Activated naive CD4-positive, alpha-beta T cell treated with anti-CD3 and anti-CD28 coated beads, Interleukin-2, amount 10 ng/mL, durations not matched to agents 7 days and 5 days (primary cell): Measurements from ENCODE around the gene ZP1.
A peak's percentile ranks its signal among the peaks of the same experiment; 100 is the strongest.
"Not testable (repeated sequence)": the region's sequence is repeated elsewhere in the genome, so short reads cannot be mapped to it uniquely, and the experiment has no call there.

Source experiments
- CTCF ChIA-PET: fragments of 350-600 bp; sonication (Branson Sonifier 250); formaldehyde crosslinking; loops from one replicate; lab custom pipeline; 2021; ENCODE audit warnings: antibody characterized with exemption; lab: Charles Lee
- DNase-seq: peaks from one replicate; pipeline ENCODE4 v3.0.0-alpha.2; 2020
- H3K27ac Mint-ChIP-seq: one replicate; pipeline ENCODE4 v1.8.0; 2021; ENCODE audit warnings: mild to moderate bottlenecking, moderate library complexity, mixed read lengths
- H3K27me3 Mint-ChIP-seq: one replicate; pipeline ENCODE4 v1.8.0; 2021; ENCODE audit warnings: mild to moderate bottlenecking, mixed read lengths
- H3K36me3 Mint-ChIP-seq: one replicate; pipeline ENCODE4 v1.8.0; 2021; ENCODE audit warnings: mixed read lengths
- H3K4me1 Mint-ChIP-seq: one replicate; pipeline ENCODE4 v1.8.0; 2021; ENCODE audit warnings: mixed read lengths
- H3K4me3 Mint-ChIP-seq: one replicate; pipeline ENCODE4 v1.8.0; 2021; ENCODE audit warnings: mild to moderate bottlenecking, moderate library complexity, mixed read lengths
- H3K9me3 Mint-ChIP-seq: one replicate; pipeline ENCODE4 v1.8.0; 2021; ENCODE audit warnings: mixed read lengths

The ZP1 gene

GRCh38 chr11:60891103-60891741, 23.9 kb downstream of the ZP1 start:
- Mint-ChIP-seq H3K4me1 (peaks cover 2% of the 10 kb centered on the region), H3K4me3 (no peak overlapping the region), H3K36me3 (peaks cover 42% of the 10 kb centered on the region), H3K27ac (no peak overlapping the region), H3K9me3 (no peaks in the 10 kb centered on the region), H3K27me3 (no peaks in the 10 kb centered on the region)
- CTCF ChIA-PET, result interaction anchor here (2.1 to 5.0 kb wide), 3 partner anchors 8 to 62 kb away, joined by 13 to 178 read pairs (median 14); no protein-coding TSS in a partner anchor
- DNase-seq, result peak; percentile 2

- Mint-ChIP-seq H3K4me3 (no peak overlapping the region), H3K27ac (no peak overlapping the region), H3K36me3 (peaks cover 68% of the 10 kb centered on the region), H3K4me1 (no peaks in the 10 kb centered on the region), H3K27me3 (no peaks in the 10 kb centered on the region), H3K9me3 (no peaks in the 10 kb centered on the region)
- CTCF ChIA-PET, result interaction anchor here (1.4 to 1.8 kb wide), 2 partner anchors 8 to 65 kb away, joined by 5 to 10 read pairs; no protein-coding TSS in a partner anchor
- DNase-seq, result peak; percentile 5
Observed at GRCh38 chr11:60895687-60896086, 28.3 kb downstream of the ZP1 start.

- no peak overlapping the region for H3K4me3 Mint-ChIP-seq
- no peaks in the 10 kb centered on the region for H3K4me1 Mint-ChIP-seq
- H3K9me3 Mint-ChIP-seq, result no peaks in the 10 kb centered on the region
- peaks cover 71% of the 10 kb centered on the region for H3K36me3 Mint-ChIP-seq
- CTCF ChIA-PET, result interaction anchor here (0.7 to 10.1 kb wide), 5 partner anchors 14 to 290 kb away, joined by 3 to 100 read pairs (median 3); no protein-coding TSS in a partner anchor
- no peak for DNase-seq
- H3K27me3 Mint-ChIP-seq, result no peaks in the 10 kb centered on the region
- no peak overlapping the region for H3K27ac Mint-ChIP-seq
Observed at GRCh38 chr11:60897496-60897895, 30.2 kb downstream of the ZP1 start.

- Mint-ChIP-seq H3K4me1 (peaks cover 7% of the 10 kb centered on the region), H3K9me3 (no peaks in the 10 kb centered on the region), H3K27me3 (no peaks in the 10 kb centered on the region), H3K36me3 (peaks cover 65% of the 10 kb centered on the region), H3K27ac (peak overlapping the region; percentile 15), H3K4me3 (no peak overlapping the region)
- CTCF ChIA-PET, result interaction anchor here (0.7 to 10.1 kb wide), 22 partner anchors 9 to 288 kb away, joined by 3 to 100 read pairs (median 3); partner anchors contain the start of genes CCDC86, PTGDR2 and TMEM109
- peak; percentile 45 for DNase-seq
Observed at GRCh38 chr11:60899046-60899936, 31.9 kb downstream of the ZP1 start.

GRCh38 chr11:60899977-60900376, 32.6 kb downstream of the ZP1 start:
- Mint-ChIP-seq H3K36me3 (peaks cover 61% of the 10 kb centered on the region), H3K27ac (peak overlapping the region; percentile 59), H3K4me1 (peaks cover 14% of the 10 kb centered on the region), H3K4me3 (no peak overlapping the region), H3K9me3 (no peaks in the 10 kb centered on the region), H3K27me3 (no peaks in the 10 kb centered on the region)
- no peak for DNase-seq
- CTCF ChIA-PET, result interaction anchor here (0.7 to 10.1 kb wide), 17 partner anchors 9 to 287 kb away, joined by 3 to 100 read pairs (median 4); partner anchors contain the start of genes PTGDR2 and TMEM109

GRCh38 chr11:60900673-60901404, 33.5 kb downstream of the ZP1 start:
- Mint-ChIP-seq H3K4me3 (no peak overlapping the region), H3K4me1 (peaks cover 21% of the 10 kb centered on the region), H3K9me3 (no peaks in the 10 kb centered on the region), H3K36me3 (peaks cover 56% of the 10 kb centered on the region), H3K27me3 (no peaks in the 10 kb centered on the region), H3K27ac (no peak overlapping the region)
- peak; percentile 19 for DNase-seq
- CTCF ChIA-PET, result interaction anchor here (0.7 to 10.1 kb wide), 9 partner anchors 10 to 286 kb away, joined by 3 to 100 read pairs (median 11); partner anchors contain the start of gene TMEM109

GRCh38 chr11:60902625-60903024, 35.3 kb downstream of the ZP1 start:
- H3K27me3 Mint-ChIP-seq, result peaks cover 1% of the 10 kb centered on the region
- no peak overlapping the region for H3K27ac Mint-ChIP-seq
- CTCF ChIA-PET, result interaction anchor here (1.2 to 10.1 kb wide), 5 partner anchors 8 to 178 kb away, joined by 4 to 100 read pairs (median 35); partner anchors contain the start of gene TMEM109
- no peaks in the 10 kb centered on the region for H3K9me3 Mint-ChIP-seq
- H3K4me1 Mint-ChIP-seq, result peaks cover 32% of the 10 kb centered on the region
- H3K36me3 Mint-ChIP-seq, result peaks cover 44% of the 10 kb centered on the region
- DNase-seq, result peak; percentile 12
- no peak overlapping the region for H3K4me3 Mint-ChIP-seq

GRCh38 chr11:60905047-60905446, 37.7 kb downstream of the ZP1 start:
- peaks cover 33% of the 10 kb centered on the region for H3K4me1 Mint-ChIP-seq
- no peaks in the 10 kb centered on the region for H3K9me3 Mint-ChIP-seq
- peaks cover 18% of the 10 kb centered on the region for H3K27me3 Mint-ChIP-seq
- DNase-seq, result peak; percentile 15
- CTCF ChIA-PET, result interaction anchor here (0.6 to 10.1 kb wide), 9 partner anchors 9 to 282 kb away, joined by 3 to 100 read pairs (median 4); partner anchors contain the start of gene TMEM109
- H3K27ac Mint-ChIP-seq, result peak overlapping the region; percentile 93
- H3K4me3 Mint-ChIP-seq, result peak overlapping the region; percentile 79
- H3K36me3 Mint-ChIP-seq, result peaks cover 22% of the 10 kb centered on the region

- Mint-ChIP-seq H3K4me3 (peak overlapping the region; percentile 79), H3K27me3 (peaks cover 22% of the 10 kb centered on the region), H3K27ac (peak overlapping the region; percentile 93), H3K9me3 (no peaks in the 10 kb centered on the region), H3K36me3 (peaks cover 18% of the 10 kb centered on the region), H3K4me1 (peaks cover 36% of the 10 kb centered on the region)
- CTCF ChIA-PET, result interaction anchor here (0.8 to 10.1 kb wide), 9 partner anchors 8 to 282 kb away, joined by 3 to 100 read pairs (median 4); partner anchors contain the start of gene TMEM109
- peak; percentile 30 for DNase-seq
Observed at GRCh38 chr11:60905551-60906113, 38.3 kb downstream of the ZP1 start.

GRCh38 chr11:60906132-60906972, 39.0 kb downstream of the ZP1 start, which contains the start of gene PRPF19:
Gene PRPF19 (minus strand): TSS chr11:60906585. CDS start chr11:60906382, 203 bp downstream.
- CTCF ChIA-PET, result interaction anchor here (0.8 to 10.1 kb wide), 6 partner anchors 7 to 263 kb away, joined by 3 to 100 read pairs (median 4); partner anchors contain the start of gene TMEM109
- H3K36me3 Mint-ChIP-seq, result peaks cover 12% of the 10 kb centered on the region
- peaks cover 22% of the 10 kb centered on the region for H3K27me3 Mint-ChIP-seq
- no peaks in the 10 kb centered on the region for H3K9me3 Mint-ChIP-seq
- H3K4me3 Mint-ChIP-seq, result peak within 1 kb of the TSS; percentile 79
- peak; percentile 99 for DNase-seq
- H3K4me1 Mint-ChIP-seq, result peaks cover 42% of the 10 kb centered on the region
- peak within 1 kb of the TSS; percentile 93 for H3K27ac Mint-ChIP-seq

GRCh38 chr11:60908803-60909202, 41.5 kb downstream of the ZP1 start:
- Mint-ChIP-seq H3K9me3 (no peaks in the 10 kb centered on the region), H3K4me1 (peaks cover 61% of the 10 kb centered on the region), H3K27ac (peak overlapping the region; percentile 11), H3K4me3 (no peak overlapping the region), H3K36me3 (peaks cover 3% of the 10 kb centered on the region), H3K27me3 (peaks cover 22% of the 10 kb centered on the region)
- CTCF ChIA-PET, result interaction anchor here (0.7 to 1.1 kb wide), 2 partner anchors 9 to 60 kb away, joined by 3 read pairs; no protein-coding TSS in a partner anchor
- no peak for DNase-seq

- peak; percentile 9 for DNase-seq
- H3K36me3 Mint-ChIP-seq, CTCF ChIA-PET, H3K4me3 Mint-ChIP-seq, H3K9me3 Mint-ChIP-seq, H3K27ac Mint-ChIP-seq: not testable (repeated sequence)
- peaks cover 22% of the 10 kb centered on the region for H3K27me3 Mint-ChIP-seq
- peaks cover 51% of the 10 kb centered on the region for H3K4me1 Mint-ChIP-seq
Observed at GRCh38 chr11:60909680-60910280, 42.4 kb downstream of the ZP1 start.
